ENCODE results near the gene NBPF9.
"Not testable (repeated sequence)": the region's sequence is repeated elsewhere in the genome, so short reads cannot be mapped to it uniquely, and the experiment has no call there.

NBPF9 gene

GRCh38 chr1:149103109-149104081 is at the start of gene NBPF9:
Gene NBPF9, minus strand, starts transcription at chr1:149103551. Its CDS starts 21,412 bp downstream, at chr1:149082139.
- DNase-seq (ENCODE audit: low read depth), result not testable (repeated sequence)

- not testable (repeated sequence) for DNase-seq (ENCODE audit: low read depth)
Measured at GRCh38 chr1:149149909-149150308, 46.6 kb upstream of the NBPF9 start.

- DNase-seq (ENCODE audit: low read depth), result not testable (repeated sequence)
Measured at GRCh38 chr1:149137585-149137984, 34.2 kb upstream of the NBPF9 start.

GRCh38 chr1:149130938-149131337 is 27.6 kb upstream of the NBPF9 start:
- DNase-seq (ENCODE audit: low read depth), result not testable (repeated sequence)

GRCh38 chr1:149129245-149129644 is 25.9 kb upstream of the NBPF9 start:
- not testable (repeated sequence) for DNase-seq (ENCODE audit: low read depth)

- DNase-seq (ENCODE audit: low read depth), result not testable (repeated sequence)
Measured at GRCh38 chr1:149126555-149127145, 23.3 kb upstream of the NBPF9 start.

- DNase-seq (ENCODE audit: low read depth), result not testable (repeated sequence)
Measured at GRCh38 chr1:149123948-149124926, 20.9 kb upstream of the NBPF9 start.

GRCh38 chr1:149112828-149113227 is 9.5 kb upstream of the NBPF9 start:
- not testable (repeated sequence) for DNase-seq (ENCODE audit: low read depth)

GRCh38 chr1:149110343-149110742 is 7.0 kb upstream of the NBPF9 start:
- DNase-seq (ENCODE audit: low read depth), result not testable (repeated sequence)

GRCh38 chr1:149102574-149102973 is 777 bp downstream of the NBPF9 start:
- not testable (repeated sequence) for DNase-seq (ENCODE audit: low read depth)

GRCh38 chr1:149098276-149098675 is 5.1 kb downstream of the NBPF9 start:
- DNase-seq (ENCODE audit: low read depth), result not testable (repeated sequence)

GRCh38 chr1:149093155-149093554 is 10.2 kb downstream of the NBPF9 start:
- DNase-seq (ENCODE audit: low read depth), result not testable (repeated sequence)

- DNase-seq (ENCODE audit: low read depth), result not testable (repeated sequence)
Measured at GRCh38 chr1:149075505-149076127, 27.7 kb downstream of the NBPF9 start.

GRCh38 chr1:149064611-149065010 is 38.7 kb downstream of the NBPF9 start:
- not testable (repeated sequence) for DNase-seq (ENCODE audit: low read depth)

- not testable (repeated sequence) for DNase-seq (ENCODE audit: low read depth)
Measured at GRCh38 chr1:149043056-149043455, 60.3 kb downstream of the NBPF9 start.

- not testable (repeated sequence) for DNase-seq (ENCODE audit: low read depth)
Measured at GRCh38 chr1:149033916-149034315, 69.4 kb downstream of the NBPF9 start.

- DNase-seq (ENCODE audit: low read depth), result not testable (repeated sequence)
Measured at GRCh38 chr1:149024327-149024726, 79.0 kb downstream of the NBPF9 start.

- DNase-seq (ENCODE audit: low read depth), result not testable (repeated sequence)
Measured at GRCh38 chr1:149018577-149018976, 84.8 kb downstream of the NBPF9 start.

- not testable (repeated sequence) for DNase-seq (ENCODE audit: low read depth)
Measured at GRCh38 chr1:149016626-149017025, 86.7 kb downstream of the NBPF9 start.

- not testable (repeated sequence) for DNase-seq (ENCODE audit: low read depth)
Measured at GRCh38 chr1:149015522-149015921, 87.8 kb downstream of the NBPF9 start.

GRCh38 chr1:149013513-149013912 is 89.8 kb downstream of the NBPF9 start:
- not testable (repeated sequence) for DNase-seq (ENCODE audit: low read depth)

Data from stimulated activated CD8-positive, alpha-beta memory T cell treated with anti-CD3 and anti-CD28 coated beads, Interleukin-15, amount 100 ng/mL, for 24 hours (primary cell).